Mesothelial cell of epicardium (in vitro differentiated cells): ENCODE results near the gene ROBO1. TPM values are rescaled to one million over a fixed set of nuclear protein-coding genes. Genes with fewer than 3 reads are reported as not detected.

Source experiments
- DNase-seq, 2 experiments: peaks; one replicate each; pipeline ENCODE4 v3.0.0; 2021; ENCODE audit warnings: low spot score in 2 of 2; ENCODE audit not compliant: unreplicated experiment in 2 of 2
- H3K27ac Mint-ChIP-seq: 2 replicates; pipeline ENCODE4 v1.8.0; 2021; ENCODE audit warnings: mixed read lengths
- H3K27me3 Mint-ChIP-seq: 2 replicates; pipeline ENCODE4 v1.8.0; 2021; ENCODE audit warnings: low read depth, mixed read lengths
- H3K36me3 Mint-ChIP-seq: 2 replicates; pipeline ENCODE4 v1.8.0; 2021; ENCODE audit warnings: mixed read lengths
- H3K4me1 Mint-ChIP-seq: 2 replicates; pipeline ENCODE4 v1.8.0; 2021; ENCODE audit warnings: mixed read lengths
- H3K4me3 Mint-ChIP-seq: 2 replicates; pipeline ENCODE4 v1.8.0; 2021; ENCODE audit warnings: mild to moderate bottlenecking, moderate library complexity, mixed read lengths
- H3K9me3 Mint-ChIP-seq: 2 replicates; pipeline ENCODE4 v1.8.0; 2021; ENCODE audit warnings: mixed read lengths
- CTCF ChIP-seq: fragments of 200-600 bp; sonication (generic); IDR thresholded peaks from one replicate; pipeline ENCODE4 v1.5.0; 2021; ENCODE audit warnings: antibody characterized with exemption; ENCODE audit not compliant: unreplicated experiment
- total RNA-seq: library from RNA; stranded (reverse); gene quantifications from 3 replicates; pipeline ENCODE4 v1.2.1, GENCODE V29; 2021

ROBO1 gene
- total RNA-seq, 1 donor from 2014 or later = 143 TPM

- no peaks in the 10 kb centered on the region for H3K9me3 Mint-ChIP-seq
- peaks cover 19% of the 10 kb centered on the region for H3K4me1 Mint-ChIP-seq
- no peak for TF ChIP-seq CTCF
- no peak overlapping the region for H3K27ac Mint-ChIP-seq
- H3K36me3 Mint-ChIP-seq = peaks cover 10% of the 10 kb centered on the region
- H3K4me3 Mint-ChIP-seq = no peak overlapping the region
- DNase-seq = no peak
- H3K27me3 Mint-ChIP-seq = no peaks in the 10 kb centered on the region
These were observed 1133.5 kb downstream of the ROBO1 start for GRCh38 chr3:78634316-78634715.

- H3K27me3 Mint-ChIP-seq = no peaks in the 10 kb centered on the region
- TF ChIP-seq CTCF = no peak
- no peak overlapping the region for H3K4me3 Mint-ChIP-seq
- peaks cover 16% of the 10 kb centered on the region for H3K36me3 Mint-ChIP-seq
- H3K27ac Mint-ChIP-seq = peak overlapping the region; percentile 33
- no peaks in the 10 kb centered on the region for H3K9me3 Mint-ChIP-seq
- no peak for DNase-seq
- peaks cover 19% of the 10 kb centered on the region for H3K4me1 Mint-ChIP-seq
These were observed 1134.2 kb downstream of the ROBO1 start for GRCh38 chr3:78633626-78634025.

GRCh38 chr3:78632925-78633553, 1134.8 kb downstream of the ROBO1 start:
- no peak for DNase-seq
- no peak overlapping the region for H3K4me3 Mint-ChIP-seq
- H3K9me3 Mint-ChIP-seq = no peaks in the 10 kb centered on the region
- H3K27ac Mint-ChIP-seq = peak overlapping the region; percentile 33
- no peaks in the 10 kb centered on the region for H3K27me3 Mint-ChIP-seq
- peaks cover 19% of the 10 kb centered on the region for H3K4me1 Mint-ChIP-seq
- no peak for TF ChIP-seq CTCF
- H3K36me3 Mint-ChIP-seq = peaks cover 20% of the 10 kb centered on the region

- no peaks in the 10 kb centered on the region for H3K27me3 Mint-ChIP-seq
- peaks cover 25% of the 10 kb centered on the region for H3K36me3 Mint-ChIP-seq
- H3K9me3 Mint-ChIP-seq = no peaks in the 10 kb centered on the region
- no peak overlapping the region for H3K27ac Mint-ChIP-seq
- H3K4me1 Mint-ChIP-seq = peaks cover 16% of the 10 kb centered on the region
- no peak for DNase-seq
- no peak for TF ChIP-seq CTCF
- H3K4me3 Mint-ChIP-seq = no peak overlapping the region
These were observed 1138.3 kb downstream of the ROBO1 start for GRCh38 chr3:78629544-78629943.

GRCh38 chr3:78621061-78621716, 1146.6 kb downstream of the ROBO1 start:
- Mint-ChIP-seq H3K36me3 (peaks cover 14% of the 10 kb centered on the region), H3K27me3 (no peaks in the 10 kb centered on the region), H3K4me1 (no peaks in the 10 kb centered on the region), H3K27ac (no peak overlapping the region), H3K4me3 (no peak overlapping the region), H3K9me3 (no peaks in the 10 kb centered on the region)
- TF ChIP-seq CTCF = no peak
- no peak for DNase-seq
